Measurements from ENCODE around the gene NPTX1.

DNA sequence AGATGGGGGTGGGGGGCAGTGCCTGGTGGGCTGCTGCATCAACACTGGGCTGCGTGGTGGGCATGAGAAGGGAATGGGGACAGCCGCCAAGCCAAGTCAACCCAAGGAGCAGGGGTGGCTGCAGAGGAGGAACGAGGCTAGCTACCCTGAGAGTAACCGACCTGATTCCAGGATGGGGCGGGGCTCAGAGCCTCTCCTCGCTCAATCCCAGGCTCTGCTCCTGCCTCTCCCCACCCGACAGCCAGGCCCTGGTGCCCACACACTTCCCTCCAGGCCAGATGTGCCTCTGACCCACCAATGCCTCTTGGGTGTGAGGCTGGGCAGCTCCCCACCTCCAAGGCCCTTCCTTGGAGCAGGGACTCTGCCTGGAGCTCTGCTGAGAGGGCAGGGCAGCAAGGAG is 2.7 kb downstream of the NPTX1 start:
- TF ChIP-seq, protein P1, sequence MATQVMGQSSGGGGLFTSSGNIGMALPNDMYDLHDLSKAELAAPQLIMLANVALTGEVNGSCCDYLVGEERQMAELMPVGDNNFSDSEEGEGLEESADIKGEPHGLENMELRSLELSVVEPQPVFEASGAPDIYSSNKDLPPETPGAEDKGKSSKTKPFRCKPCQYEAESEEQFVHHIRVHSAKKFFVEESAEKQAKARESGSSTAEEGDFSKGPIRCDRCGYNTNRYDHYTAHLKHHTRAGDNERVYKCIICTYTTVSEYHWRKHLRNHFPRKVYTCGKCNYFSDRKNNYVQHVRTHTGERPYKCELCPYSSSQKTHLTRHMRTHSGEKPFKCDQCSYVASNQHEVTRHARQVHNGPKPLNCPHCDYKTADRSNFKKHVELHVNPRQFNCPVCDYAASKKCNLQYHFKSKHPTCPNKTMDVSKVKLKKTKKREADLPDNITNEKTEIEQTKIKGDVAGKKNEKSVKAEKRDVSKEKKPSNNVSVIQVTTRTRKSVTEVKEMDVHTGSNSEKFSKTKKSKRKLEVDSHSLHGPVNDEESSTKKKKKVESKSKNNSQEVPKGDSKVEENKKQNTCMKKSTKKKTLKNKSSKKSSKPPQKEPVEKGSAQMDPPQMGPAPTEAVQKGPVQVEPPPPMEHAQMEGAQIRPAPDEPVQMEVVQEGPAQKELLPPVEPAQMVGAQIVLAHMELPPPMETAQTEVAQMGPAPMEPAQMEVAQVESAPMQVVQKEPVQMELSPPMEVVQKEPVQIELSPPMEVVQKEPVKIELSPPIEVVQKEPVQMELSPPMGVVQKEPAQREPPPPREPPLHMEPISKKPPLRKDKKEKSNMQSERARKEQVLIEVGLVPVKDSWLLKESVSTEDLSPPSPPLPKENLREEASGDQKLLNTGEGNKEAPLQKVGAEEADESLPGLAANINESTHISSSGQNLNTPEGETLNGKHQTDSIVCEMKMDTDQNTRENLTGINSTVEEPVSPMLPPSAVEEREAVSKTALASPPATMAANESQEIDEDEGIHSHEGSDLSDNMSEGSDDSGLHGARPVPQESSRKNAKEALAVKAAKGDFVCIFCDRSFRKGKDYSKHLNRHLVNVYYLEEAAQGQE (IDR thresholded peaks at IDR 0.05; ENCODE audit: borderline replicate concordance) = no peak
- TF ChIP-seq, protein P2, sequence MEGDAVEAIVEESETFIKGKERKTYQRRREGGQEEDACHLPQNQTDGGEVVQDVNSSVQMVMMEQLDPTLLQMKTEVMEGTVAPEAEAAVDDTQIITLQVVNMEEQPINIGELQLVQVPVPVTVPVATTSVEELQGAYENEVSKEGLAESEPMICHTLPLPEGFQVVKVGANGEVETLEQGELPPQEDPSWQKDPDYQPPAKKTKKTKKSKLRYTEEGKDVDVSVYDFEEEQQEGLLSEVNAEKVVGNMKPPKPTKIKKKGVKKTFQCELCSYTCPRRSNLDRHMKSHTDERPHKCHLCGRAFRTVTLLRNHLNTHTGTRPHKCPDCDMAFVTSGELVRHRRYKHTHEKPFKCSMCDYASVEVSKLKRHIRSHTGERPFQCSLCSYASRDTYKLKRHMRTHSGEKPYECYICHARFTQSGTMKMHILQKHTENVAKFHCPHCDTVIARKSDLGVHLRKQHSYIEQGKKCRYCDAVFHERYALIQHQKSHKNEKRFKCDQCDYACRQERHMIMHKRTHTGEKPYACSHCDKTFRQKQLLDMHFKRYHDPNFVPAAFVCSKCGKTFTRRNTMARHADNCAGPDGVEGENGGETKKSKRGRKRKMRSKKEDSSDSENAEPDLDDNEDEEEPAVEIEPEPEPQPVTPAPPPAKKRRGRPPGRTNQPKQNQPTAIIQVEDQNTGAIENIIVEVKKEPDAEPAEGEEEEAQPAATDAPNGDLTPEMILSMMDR (IDR thresholded peaks at IDR 0.05; ENCODE audit: poor library complexity, severe bottlenecking) = no peak
- no peak for TF ChIP-seq TAF1 (IDR thresholded peaks at IDR 0.05; ENCODE audit: low read depth)
- TF ChIP-seq POLR2AphosphoS5 (IDR thresholded peaks at IDR 0.05) = no peak
- TF ChIP-seq RAD21 (conservative IDR thresholded peaks at IDR 0.05) = no peak
- TF ChIP-seq EZH2 (IDR thresholded peaks at IDR 0.05; ENCODE audit: borderline replicate concordance, insufficient read depth, low read length, poor library complexity, severe bottlenecking) = no peak
- no peak for TF ChIP-seq EP300 (conservative IDR thresholded peaks at IDR 0.05; ENCODE audit: poor library complexity, severe bottlenecking)
- TF ChIP-seq MXI1 (conservative IDR thresholded peaks at IDR 0.05; ENCODE audit: poor library complexity, severe bottlenecking) = no peak
- TF ChIP-seq SMC3 (conservative IDR thresholded peaks at IDR 0.05; ENCODE audit: poor library complexity) = no peak

Data from neural cell (in vitro differentiated cells).